Left ventricle myocardium inferior (tissue), 1 donor: ENCODE data around the gene UBXN11. TPM values are rescaled to one million over a fixed set of nuclear protein-coding genes. Genes with fewer than 3 reads are reported as not detected.

ENCODE experiments used
- DNase-seq: peaks from one replicate; pipeline ENCODE4 v3.0.0-alpha.2; 2020
- H3K27ac ChIP-seq: fragments of 200-600 bp; replicated peaks from 2 replicates; pipeline ENCODE4 v1.8.0; 2021
- H3K27me3 ChIP-seq: fragments of 200-600 bp; 2 replicates; pipeline ENCODE4 v1.8.0; 2021; ENCODE audit warnings: low read depth
- H3K36me3 ChIP-seq: fragments of 200-600 bp; 2 replicates; pipeline ENCODE4 v1.8.0; 2021
- H3K4me1 ChIP-seq: fragments of 200-600 bp; 2 replicates; pipeline ENCODE4 v1.8.0; 2021
- H3K4me3 ChIP-seq: fragments of 200-600 bp; 2 replicates; pipeline ENCODE4 v1.8.0; 2021; ENCODE audit warnings: mild to moderate bottlenecking, moderate library complexity
- H3K9me3 ChIP-seq: fragments of 200-600 bp; replicated peaks from 2 replicates; pipeline ENCODE4 v1.8.0; 2021
- intact Hi-C: fragments of 100-400 bp; cut with micrococcal nuclease; formaldehyde crosslinking; loops from one replicate; pipeline ENCODE4 v1.11.0; 2022
- total RNA-seq: library from RNA; stranded (reverse); fragmentation: NEBNext Ultra II Directional; extraction: Animal tissue kit (Norgen Biotek cat#: 25700); gene quantifications from one replicate; pipeline ENCODE4 v1.2.1, GENCODE V29; 2021
- TF ChIP-seq, protein P1 (sequence below): fragments of 200-600 bp; IDR thresholded peaks from 2 replicates; pipeline ENCODE4 v1.8.0; 2021; ENCODE audit warnings: antibody characterized with exemption, mild to moderate bottlenecking, borderline replicate concordance
- donor health status: DM: no; HTN: yes; CAD: no; lungs with severe emphysema.

Gene UBXN11
- total RNA-seq, 1 donor from 2014 or later: 11.6 TPM

DNA sequence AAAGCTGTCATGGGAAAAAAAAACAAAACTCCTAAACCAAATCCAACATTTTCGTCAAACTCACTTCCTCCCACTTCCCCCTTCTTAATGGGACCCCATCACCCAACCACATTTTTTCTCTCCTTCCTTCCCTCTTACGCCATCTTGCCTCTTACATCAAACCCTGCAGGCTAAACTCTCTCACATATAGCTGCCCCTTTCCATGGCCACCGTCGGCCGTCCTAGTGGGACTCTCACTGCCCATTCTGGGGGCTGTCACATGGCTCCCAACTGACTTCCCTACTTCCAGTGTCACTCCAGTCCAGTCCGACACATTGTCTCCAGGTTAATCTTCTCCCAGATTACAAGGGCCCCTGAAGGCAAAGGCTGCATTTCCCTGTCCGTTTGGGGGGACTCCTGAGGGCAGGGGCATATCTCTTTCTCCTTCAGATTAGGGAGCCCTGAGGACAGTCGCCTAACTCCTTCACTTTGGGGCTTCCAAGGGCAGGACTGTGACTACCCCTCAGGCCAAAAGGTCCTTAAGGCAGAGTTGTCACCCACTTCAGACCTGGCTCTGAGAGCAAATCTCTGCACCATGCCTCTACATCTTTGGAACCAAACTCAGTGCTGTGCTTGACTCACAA, 658 bp downstream of the UBXN11 start:
- TF ChIP-seq, protein P1, sequence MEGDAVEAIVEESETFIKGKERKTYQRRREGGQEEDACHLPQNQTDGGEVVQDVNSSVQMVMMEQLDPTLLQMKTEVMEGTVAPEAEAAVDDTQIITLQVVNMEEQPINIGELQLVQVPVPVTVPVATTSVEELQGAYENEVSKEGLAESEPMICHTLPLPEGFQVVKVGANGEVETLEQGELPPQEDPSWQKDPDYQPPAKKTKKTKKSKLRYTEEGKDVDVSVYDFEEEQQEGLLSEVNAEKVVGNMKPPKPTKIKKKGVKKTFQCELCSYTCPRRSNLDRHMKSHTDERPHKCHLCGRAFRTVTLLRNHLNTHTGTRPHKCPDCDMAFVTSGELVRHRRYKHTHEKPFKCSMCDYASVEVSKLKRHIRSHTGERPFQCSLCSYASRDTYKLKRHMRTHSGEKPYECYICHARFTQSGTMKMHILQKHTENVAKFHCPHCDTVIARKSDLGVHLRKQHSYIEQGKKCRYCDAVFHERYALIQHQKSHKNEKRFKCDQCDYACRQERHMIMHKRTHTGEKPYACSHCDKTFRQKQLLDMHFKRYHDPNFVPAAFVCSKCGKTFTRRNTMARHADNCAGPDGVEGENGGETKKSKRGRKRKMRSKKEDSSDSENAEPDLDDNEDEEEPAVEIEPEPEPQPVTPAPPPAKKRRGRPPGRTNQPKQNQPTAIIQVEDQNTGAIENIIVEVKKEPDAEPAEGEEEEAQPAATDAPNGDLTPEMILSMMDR: no peak
- Histone ChIP-seq H3K4me1 (peaks cover 26% of the 10 kb centered on the region), H3K36me3 (no peaks in the 10 kb centered on the region), H3K27ac (peak overlapping the region; percentile 68), H3K9me3 (no peaks in the 10 kb centered on the region), H3K4me3 (peak overlapping the region; percentile 85), H3K27me3 (no peaks in the 10 kb centered on the region)
- intact Hi-C loops: no loop called here
- DNase-seq: no peak

DNA sequence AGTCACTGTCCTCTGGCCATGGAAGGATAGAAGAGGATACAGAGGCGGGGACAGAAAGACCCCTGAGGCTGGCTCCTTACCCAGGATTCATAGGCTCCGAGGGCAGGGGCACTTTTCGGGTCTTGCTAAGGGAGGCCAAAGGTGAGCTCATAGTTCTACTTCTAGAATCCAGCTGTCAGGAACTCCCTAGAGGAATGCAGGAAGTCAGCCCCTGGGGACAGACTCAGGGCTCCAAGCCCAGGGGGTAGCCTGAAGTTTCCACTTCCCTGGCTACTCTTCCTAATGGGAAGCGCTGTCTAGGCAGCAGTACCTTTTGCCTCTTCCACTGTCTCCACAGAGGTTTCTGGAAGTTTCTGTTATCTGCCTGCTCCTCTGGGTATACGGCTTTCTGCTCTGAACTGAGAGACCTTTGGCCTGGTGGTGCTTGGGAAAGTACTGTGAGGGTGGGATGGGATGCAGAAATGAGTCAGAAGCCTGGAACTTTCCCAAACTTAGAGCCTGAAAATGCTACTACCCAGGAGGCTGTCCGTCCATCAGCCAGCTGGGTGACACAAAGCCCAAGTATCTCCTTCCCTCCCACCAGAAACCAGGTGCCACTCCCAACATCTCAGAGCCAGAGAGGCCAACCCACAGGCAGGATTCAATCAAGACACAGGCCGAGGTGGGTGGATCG, 3.6 kb downstream of the UBXN11 start:
- H3K36me3 ChIP-seq: no peaks in the 10 kb centered on the region
- DNase-seq: no peak
- TF ChIP-seq, protein P1: no peak
- no peaks in the 10 kb centered on the region for H3K9me3 ChIP-seq
- H3K4me3 ChIP-seq: no peak overlapping the region
- H3K27me3 ChIP-seq: no peaks in the 10 kb centered on the region
- peak overlapping the region; percentile 45 for H3K27ac ChIP-seq
- peaks cover 26% of the 10 kb centered on the region for H3K4me1 ChIP-seq
- intact Hi-C loops: no loop called here

- Histone ChIP-seq H3K4me3 (no peak overlapping the region), H3K4me1 (peaks cover 12% of the 10 kb centered on the region), H3K27me3 (no peaks in the 10 kb centered on the region), H3K27ac (no peak overlapping the region), H3K36me3 (no peaks in the 10 kb centered on the region), H3K9me3 (no peaks in the 10 kb centered on the region)
- DNase-seq: no peak
- intact Hi-C loops: no loop called here
- TF ChIP-seq, protein P1: no peak
Measured at GRCh38 chr1:26300578-26301275, 5.7 kb downstream of the UBXN11 start.

GRCh38 chr1:26297791-26298124, 8.7 kb downstream of the UBXN11 start:
- Histone ChIP-seq H3K4me3 (no peak overlapping the region), H3K27me3 (no peaks in the 10 kb centered on the region), H3K27ac (no peak overlapping the region), H3K36me3 (no peaks in the 10 kb centered on the region), H3K9me3 (no peaks in the 10 kb centered on the region), H3K4me1 (peaks cover 8% of the 10 kb centered on the region)
- TF ChIP-seq, protein P1: no peak
- DNase-seq: no peak
- intact Hi-C loops: no loop called here

DNA sequence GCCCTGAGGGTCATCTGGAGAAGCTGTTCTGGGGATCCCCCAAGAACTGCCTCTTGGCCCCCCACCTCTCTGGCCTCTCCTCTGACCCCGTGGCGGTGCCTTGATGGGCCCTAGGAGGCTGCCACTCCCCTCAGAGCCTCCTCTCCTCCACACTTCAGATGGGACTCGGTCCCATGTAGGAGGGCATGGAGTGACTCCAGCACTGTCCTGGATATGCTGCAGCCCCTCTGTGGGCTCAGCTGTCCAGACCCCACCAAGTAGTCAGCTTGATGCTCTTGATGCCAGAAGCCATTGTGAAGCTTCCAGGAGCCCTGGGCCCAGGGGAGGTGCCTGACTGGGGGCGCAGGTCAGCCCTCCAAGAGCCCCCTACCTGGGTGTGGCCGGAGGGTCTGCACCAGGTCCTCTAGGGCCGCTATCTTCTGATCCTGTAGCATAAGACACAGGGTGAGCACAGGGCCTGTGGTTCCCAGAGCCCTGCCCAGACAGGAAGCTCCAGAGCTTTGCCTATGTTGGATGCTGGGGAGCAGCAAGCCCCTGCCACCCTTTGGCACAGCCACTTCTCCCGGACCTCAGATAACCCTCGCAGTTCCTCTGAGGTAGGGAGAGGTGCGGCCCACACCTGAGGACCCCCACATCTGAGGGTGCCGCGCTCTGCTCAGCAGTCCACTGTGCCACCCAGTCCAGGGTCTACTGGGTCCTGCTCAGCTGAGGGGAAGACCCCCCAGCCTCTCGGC, 9.2 kb downstream of the UBXN11 start:
- no peaks in the 10 kb centered on the region for H3K9me3 ChIP-seq
- no peaks in the 10 kb centered on the region for H3K36me3 ChIP-seq
- no peak overlapping the region for H3K27ac ChIP-seq
- intact Hi-C loops: no loop called here
- no peak overlapping the region for H3K4me3 ChIP-seq
- peaks cover 3% of the 10 kb centered on the region for H3K4me1 ChIP-seq
- H3K27me3 ChIP-seq: no peaks in the 10 kb centered on the region
- no peak for DNase-seq
- TF ChIP-seq, protein P1: no peak
